IMR-90 (cell line): Measurements from ENCODE around the gene CD164L2. TPM values are rescaled to one million over a fixed set of nuclear protein-coding genes. Genes with fewer than 3 reads are reported as not detected.

ENCODE experiments used
- ATAC-seq: fragments of 200-7000 bp; cut with Tn5 transposase; 2 replicates; pipeline ENCODE4 v1.9.1; 2020; ENCODE audit warnings: low read depth, mild to moderate bottlenecking, moderate library complexity
- BruUV-seq: library from RNA; stranded (reverse); fragments of 400-500 nt; replicated peaks from 2 replicates; lab custom pipeline; 2021; lab: Mats Ljungman, UMichigan
- CTCF ChIA-PET: fragments of 300-600 bp; formaldehyde crosslinking; extraction: SDS; loops from one replicate; lab custom pipeline; 2021; ENCODE audit warnings: antibody characterized with exemption; lab: Yijun Ruan, JAX
- POLR2A ChIA-PET: fragments of 300-600 bp; sonication (Branson Sonifier 250); formaldehyde crosslinking; loops from one replicate; lab custom pipeline; 2022; ENCODE audit warnings: antibody characterized with exemption; ENCODE audit not compliant: unreplicated experiment; lab: Charles Lee
- DNase-seq: peaks from one replicate; pipeline ENCODE4 v3.0.0; 2013
- H2AFZ ChIP-seq: replicated peaks from 2 replicates; pipeline ENCODE3; 2013; ENCODE audit warnings: low read length, mild to moderate bottlenecking; ENCODE audit not compliant: poor library complexity
- H2AK5ac ChIP-seq: 2 replicates; pipeline ENCODE4 v1.6.1; 2013; ENCODE audit warnings: low read depth, low read length, inconsistent platforms
- H2AK9ac ChIP-seq: replicated peaks from 2 replicates; pipeline ENCODE3; 2013; ENCODE audit warnings: mild to moderate bottlenecking, low read depth, low read length, moderate library complexity; ENCODE audit not compliant: poor library complexity
- H2BK120ac ChIP-seq: 2 replicates; pipeline ENCODE4 v1.6.1; 2013; ENCODE audit warnings: low read depth, low read length, inconsistent platforms
- H2BK15ac ChIP-seq: 3 replicates; pipeline ENCODE4 v1.6.1; 2013; ENCODE audit warnings: low read depth, low read length, inconsistent platforms
- H2BK20ac ChIP-seq: 2 replicates; pipeline ENCODE4 v1.6.1; 2013; ENCODE audit warnings: low read depth, mild to moderate bottlenecking, inconsistent platforms, low read length, moderate library complexity
- H2BK5ac ChIP-seq: 2 replicates; pipeline ENCODE4 v1.6.1; 2013; ENCODE audit warnings: mild to moderate bottlenecking, low read depth, low read length, inconsistent platforms; ENCODE audit not compliant: poor library complexity, severe bottlenecking
- H3K14ac ChIP-seq: replicated peaks from 2 replicates; pipeline ENCODE4 v1.6.1; 2013; ENCODE audit warnings: low read depth, low read length, inconsistent platforms
- H3K18ac ChIP-seq: 2 replicates; pipeline ENCODE4 v1.6.1; 2013; ENCODE audit warnings: low read depth, low read length, control low read depth
- H3K23ac ChIP-seq: 2 replicates; pipeline ENCODE4 v1.6.1; 2013; ENCODE audit warnings: low read depth, low read length, inconsistent platforms
- H3K27ac ChIP-seq: 2 replicates; pipeline ENCODE4 v1.5.1; 2013; ENCODE audit warnings: mild to moderate bottlenecking, control low read depth, low read length; ENCODE audit not compliant: insufficient read depth
- H3K27me3 ChIP-seq: 2 replicates; pipeline ENCODE4 v1.6.1; 2013; ENCODE audit warnings: low read length; ENCODE audit not compliant: control insufficient read depth, insufficient read depth
- H3K36me3 ChIP-seq: 2 replicates; pipeline ENCODE4 v1.6.1; 2013; ENCODE audit warnings: low read length, mixed read lengths; ENCODE audit not compliant: control insufficient read depth, insufficient read depth
- H3K4ac ChIP-seq: 2 replicates; pipeline ENCODE4 v1.6.1; 2013; ENCODE audit warnings: low read depth, low read length, inconsistent platforms
- H3K4me1 ChIP-seq: 2 replicates; pipeline ENCODE4 v1.6.1; 2013; ENCODE audit warnings: low read length, mixed read lengths; ENCODE audit not compliant: control insufficient read depth, insufficient read depth
- H3K4me2 ChIP-seq: 2 replicates; pipeline ENCODE4 v1.6.1; 2013; ENCODE audit warnings: low read depth, mild to moderate bottlenecking, control low read depth, low read length, moderate library complexity
- H3K4me3 ChIP-seq: 2 replicates; pipeline ENCODE4 v1.5.1; 2013; ENCODE audit warnings: low read depth, mild to moderate bottlenecking, control low read depth, low read length, moderate library complexity; ENCODE audit not compliant: insufficient read depth
- H3K56ac ChIP-seq: 2 replicates; pipeline ENCODE4 v1.6.1; 2013; ENCODE audit warnings: low read length, inconsistent platforms; ENCODE audit not compliant: insufficient read depth; ENCODE audit errors: extremely low read depth
- H3K79me1 ChIP-seq, 2 experiments: 2 replicates each; pipeline ENCODE4 v1.6.1; 2013; ENCODE audit warnings: low read length in 2 of 2, inconsistent platforms in 1 of 2, low read depth in 1 of 2
- H3K9ac ChIP-seq: 2 replicates; pipeline ENCODE4 v1.6.1; 2013; ENCODE audit warnings: low read depth, low read length, control low read depth
- H3K9me1 ChIP-seq: 2 replicates; pipeline ENCODE4 v1.6.1; 2013; ENCODE audit warnings: low read length, inconsistent platforms; ENCODE audit not compliant: insufficient read depth
- H3K9me3 ChIP-seq: 2 replicates; pipeline ENCODE4 v1.6.1; 2013; ENCODE audit warnings: low read length; ENCODE audit not compliant: control insufficient read depth, insufficient read depth
- H4K20me1 ChIP-seq: 2 replicates; pipeline ENCODE4 v1.6.1; 2013; ENCODE audit warnings: low read length, inconsistent platforms; ENCODE audit not compliant: insufficient read depth
- H4K5ac ChIP-seq: 2 replicates; pipeline ENCODE4 v1.6.1; 2013; ENCODE audit warnings: mild to moderate bottlenecking, low read depth, low read length, control low read depth
- H4K8ac ChIP-seq, 2 experiments: 2 replicates each; pipeline ENCODE4 v1.6.1; 2013; ENCODE audit warnings: low read depth in 2 of 2, low read length in 2 of 2, control low read depth in 1 of 2, inconsistent platforms in 1 of 2
- H4K91ac ChIP-seq: 2 replicates; pipeline ENCODE4 v1.6.1; 2013; ENCODE audit warnings: low read depth, low read length, inconsistent platforms; ENCODE audit not compliant: insufficient read depth
- CTCF ChIP-seq: conservative IDR thresholded peaks from 2 replicates; pipeline ENCODE4 v1.5.1; 2012; ENCODE audit warnings: mild to moderate bottlenecking, low read depth, low read length, improper control_type of control experiment
- ELK1 ChIP-seq: fragments of 150-350 bp; IDR thresholded peaks from 2 replicates; pipeline ENCODE4 v1.6.1; 2016; ENCODE audit warnings: low read depth, mild to moderate bottlenecking, low read length, moderate library complexity, borderline replicate concordance
- FOS ChIP-seq: fragments of 150-350 bp; IDR thresholded peaks from 2 replicates; pipeline ENCODE4 v1.6.1; 2016; ENCODE audit warnings: low read depth, low read length
- MAFK ChIP-seq: IDR thresholded peaks from 2 replicates; pipeline ENCODE4 v1.6.1; 2012; ENCODE audit warnings: low read depth, low read length, improper control_type of control experiment
- MXI1 ChIP-seq: IDR thresholded peaks from 2 replicates; pipeline ENCODE4 v1.6.1; 2012; ENCODE audit warnings: low read depth, mild to moderate bottlenecking, low read length, moderate library complexity, borderline replicate concordance
- NFE2L2 ChIP-seq: fragments of 150-350 bp; IDR thresholded peaks from 2 replicates; pipeline ENCODE4 v1.6.1; 2016; ENCODE audit warnings: low read depth, mild to moderate bottlenecking, low read length
- POLR2A ChIP-seq: IDR thresholded peaks from 2 replicates; pipeline ENCODE4 v1.6.1; 2012; ENCODE audit warnings: mild to moderate bottlenecking, low read depth, low read length
- RAD21 ChIP-seq: IDR thresholded peaks from 2 replicates; pipeline ENCODE4 v1.6.1; 2012; ENCODE audit warnings: low read length, improper control_type of control experiment
- RFX5 ChIP-seq: IDR thresholded peaks from 2 replicates; pipeline ENCODE4 v1.8.0; 2012; ENCODE audit warnings: low read depth, mild to moderate bottlenecking, low read length, moderate library complexity
- USF2 ChIP-seq: fragments of 150-350 bp; IDR thresholded peaks from 2 replicates; pipeline ENCODE4 v1.6.1; 2017; ENCODE audit warnings: mild to moderate bottlenecking, antibody characterized with exemption, low read length, low read depth
- WGBS, 2 experiments: methylation state at CpG; one replicate each; pipeline versions ENCODE4 v1.1.5 to v1.1.7; 2013; ENCODE audit warnings: missing lambda C conversion rate in 2 of 2; ENCODE audit not compliant: insufficient read length in 1 of 2; ENCODE audit errors: extremely low coverage in 2 of 2; 5-methylcytosine and 5-hydroxymethylcytosine counted together
- dilution Hi-C: fragments of 300-500 bp; cut with HindIII; formaldehyde crosslinking; loops from one replicate; pipeline ENCODE4 v1.14.3; 2018; ENCODE audit warnings: low sequenced_read_pairs; ENCODE audit not compliant: unreplicated experiment
- in situ Hi-C: fragments of 300-500 bp; cut with MboI; formaldehyde crosslinking; loops from 3 replicates; pipeline ENCODE4 v1.14.3; 2019; ENCODE audit warnings: low sequenced_read_pairs, inconsistent platforms, mixed read lengths
- intact Hi-C: fragments of 100-400 bp; cut with micrococcal nuclease; formaldehyde crosslinking; loops from 2 replicates; pipeline ENCODE4 v1.10.0; 2022
- polyA plus RNA-seq, 3 experiments: library from polyadenylated mRNA; depleted of rRNA; stranded (reverse); fragments of >200 nt; gene quantifications; 2 replicates each; pipeline ENCODE4 v1.2.3, GENCODE V29; 2012; ENCODE audit warnings: low replicate concordance in 1 of 3
- total RNA-seq: library from RNA; depleted of rRNA; stranded (reverse); fragments of >200 nt; gene quantifications from 2 replicates; pipeline ENCODE4 v1.2.3, GENCODE V29; 2012

The CD164L2 gene
- total and polyA plus RNA-seq, 2 of the 4 experiments (the other 2 are of a cell fraction), result not detected

- peak; percentile 44; the same call in 1 of the 2 replicates for ATAC-seq
- intact Hi-C loops, result no loop called here
- H3K4me3 ChIP-seq, result no peak overlapping the region
- H4K91ac ChIP-seq, result no peak overlapping the region
- H4K8ac ChIP-seq, result no peak overlapping the region
- H3K27me3 ChIP-seq, result peaks cover 12% of the 10 kb centered on the region
- no peak overlapping the region for H3K18ac ChIP-seq
- H2BK15ac ChIP-seq, result no peak overlapping the region
- H3K9me1 ChIP-seq, result no peaks in the 10 kb centered on the region
- POLR2A ChIA-PET, result no interaction called here
- H3K4me1 ChIP-seq, result no peaks in the 10 kb centered on the region
- H2BK120ac ChIP-seq, result no peak overlapping the region
- CTCF ChIA-PET, result no interaction called here
- no peak overlapping the region for H4K5ac ChIP-seq
- peak overlapping the region; percentile 65 for H2AK9ac ChIP-seq
- no peaks in the 10 kb centered on the region for H3K36me3 ChIP-seq
- H2BK5ac ChIP-seq, result no peak overlapping the region
- DNase-seq, result no peak
- BruUV-seq, result no TSS peak
- H3K14ac ChIP-seq, result no peak overlapping the region
- H3K9ac ChIP-seq, result no peak overlapping the region
- H3K23ac ChIP-seq, result no peak overlapping the region
- TF ChIP-seq POLR2A, result no peak
- TF ChIP-seq MXI1, result no peak
- peak; percentile 38; the same call in 1 of the 2 replicates for TF ChIP-seq CTCF
- TF ChIP-seq USF2, result no peak
- no peak for TF ChIP-seq ELK1
- peak; percentile 30; the same call in 1 of the 2 replicates for TF ChIP-seq RAD21
- TF ChIP-seq MAFK, result no peak
- no peak for TF ChIP-seq RFX5
- no peak for TF ChIP-seq NFE2L2
- no peak for TF ChIP-seq FOS
- no peak overlapping the region; the same call in 1 of the 2 replicates for H3K4ac ChIP-seq
- no peaks in the 10 kb centered on the region for H3K9me3 ChIP-seq
- H4K20me1 ChIP-seq, result no peaks in the 10 kb centered on the region
- H3K4me2 ChIP-seq, result no peak overlapping the region
- H2AFZ ChIP-seq, result peak overlapping the region; percentile 32
- H2AK5ac ChIP-seq, result no peak overlapping the region
- no peak overlapping the region for H2BK20ac ChIP-seq
- dilution Hi-C loops, result no loop called here
- H3K27ac ChIP-seq, result no peak overlapping the region
- in situ Hi-C loops, result no loop called here
- H3K56ac ChIP-seq, result no peak overlapping the region
- 75% methylated on average over 2 of the region's 11 CpGs; no CpG with 5 or more reads in 1 of the 2 experiments for WGBS, 2 experiments
- H3K79me1 ChIP-seq, result no peaks in the 10 kb centered on the region
Observed at GRCh38 chr1:27372808-27373690, 10.1 kb downstream of the CD164L2 start.
